CD1c-positive myeloid dendritic cell (primary cell): ENCODE data around the gene CHTF18.
"Not testable (repeated sequence)": the region's sequence is repeated elsewhere in the genome, so short reads cannot be mapped to it uniquely, and the experiment has no call there.

Source experiments
- DNase-seq: peaks from one replicate; pipeline ENCODE4 v3.0.0-alpha.2; 2016; ENCODE audit errors: extremely low spot score

The CHTF18 gene

GRCh38 chr16:776298-776697 is 12.1 kb upstream of the CHTF18 start:
- DNase-seq = not testable (repeated sequence)

- no peak for DNase-seq
Observed at GRCh38 chr16:776824-777223, 11.6 kb upstream of the CHTF18 start.

GRCh38 chr16:777826-778225 is 10.6 kb upstream of the CHTF18 start:
- DNase-seq = no peak

- no peak for DNase-seq
Observed at GRCh38 chr16:778447-778846, 10.0 kb upstream of the CHTF18 start.

GRCh38 chr16:778909-779527 is 9.4 kb upstream of the CHTF18 start:
- DNase-seq = no peak

GRCh38 chr16:779561-779960 is 8.9 kb upstream of the CHTF18 start:
- no peak for DNase-seq

GRCh38 chr16:780296-780695 is 8.1 kb upstream of the CHTF18 start:
- DNase-seq = no peak

- DNase-seq = no peak
Observed at GRCh38 chr16:781346-782010, 6.9 kb upstream of the CHTF18 start.

GRCh38 chr16:782258-782657 is 6.2 kb upstream of the CHTF18 start:
- DNase-seq = no peak

- DNase-seq = no peak
Observed at GRCh38 chr16:782766-783403, 5.5 kb upstream of the CHTF18 start.

- no peak for DNase-seq
Observed at GRCh38 chr16:783404-784161, 4.8 kb upstream of the CHTF18 start.

- no peak for DNase-seq
Observed at GRCh38 chr16:784431-784830, 4.0 kb upstream of the CHTF18 start.

- DNase-seq = peak; percentile 75
Observed at GRCh38 chr16:785563-786535, 2.6 kb upstream of the CHTF18 start.

- no peak for DNase-seq
Observed at GRCh38 chr16:787321-787966, 976 bp upstream of the CHTF18 start.

- DNase-seq = no peak
Observed at GRCh38 chr16:787978-788398, 432 bp upstream of the CHTF18 start, which contains the start of gene RPUSD1. Gene RPUSD1 (minus strand): TSS chr16:788381. CDS start chr16:787737, 644 bp downstream.

- DNase-seq = no peak
Observed at GRCh38 chr16:789191-789850, 901 bp downstream of the CHTF18 start.

GRCh38 chr16:790086-790485 is 1.7 kb downstream of the CHTF18 start:
- no peak for DNase-seq

GRCh38 chr16:791131-791530 is 2.7 kb downstream of the CHTF18 start:
- DNase-seq = no peak

- no peak for DNase-seq
Observed at GRCh38 chr16:792221-792995, 4.0 kb downstream of the CHTF18 start.
